HEK293 (cell line): ENCODE measurements around the gene TPSG1.
"Not testable (repeated sequence)": the region's sequence is repeated elsewhere in the genome, so short reads cannot be mapped to it uniquely, and the experiment has no call there.

Experiments used
- KLF9 ChIP-seq: fragments of 450-650 bp; formaldehyde crosslinking; IDR thresholded peaks from 2 replicates; pipeline ENCODE4 v1.5.1; 2016; ENCODE audit warnings: missing biosample characterization, missing genetic modification characterization, low read depth
- TF ChIP-seq, protein P1 (sequence below): fragments of 450-650 bp; formaldehyde crosslinking; IDR thresholded peaks from 2 replicates; pipeline ENCODE4 v1.5.1; 2016; ENCODE audit warnings: missing biosample characterization, missing genetic modification characterization

DNA sequence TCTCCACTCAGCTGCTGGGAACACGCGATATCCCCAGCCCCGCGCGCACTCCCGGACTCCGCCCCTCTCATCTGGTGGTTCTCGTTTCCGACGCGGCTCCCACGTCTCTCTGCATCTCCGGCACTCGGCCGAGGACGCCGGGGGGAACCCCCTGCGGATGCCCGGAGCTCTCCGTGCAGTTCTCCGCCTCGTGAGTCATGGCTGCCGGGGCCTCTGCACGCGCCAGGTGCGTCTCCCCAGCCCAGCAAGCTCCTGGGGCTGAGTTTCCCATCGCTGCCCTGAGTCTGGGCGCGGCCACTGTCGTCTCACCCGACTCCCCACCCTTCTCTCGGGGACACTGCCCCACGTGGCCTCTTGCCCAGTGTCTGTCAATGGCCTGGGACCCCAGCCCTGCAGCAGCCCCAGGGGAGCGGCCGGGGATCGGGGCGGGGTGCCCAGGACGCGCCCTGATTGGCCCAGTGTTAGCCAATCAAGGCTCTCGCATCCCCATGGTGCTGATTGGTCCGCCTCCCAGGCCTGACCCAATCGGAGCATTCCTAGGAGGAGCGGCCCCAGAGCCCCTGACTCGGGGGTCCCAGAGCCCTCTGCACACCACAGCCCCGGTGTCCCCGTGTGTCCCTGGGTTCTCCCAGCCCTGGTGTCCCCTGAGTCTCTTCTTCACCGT is 28.8 kb upstream of the TPSG1 start:
- TF ChIP-seq, protein P1, sequence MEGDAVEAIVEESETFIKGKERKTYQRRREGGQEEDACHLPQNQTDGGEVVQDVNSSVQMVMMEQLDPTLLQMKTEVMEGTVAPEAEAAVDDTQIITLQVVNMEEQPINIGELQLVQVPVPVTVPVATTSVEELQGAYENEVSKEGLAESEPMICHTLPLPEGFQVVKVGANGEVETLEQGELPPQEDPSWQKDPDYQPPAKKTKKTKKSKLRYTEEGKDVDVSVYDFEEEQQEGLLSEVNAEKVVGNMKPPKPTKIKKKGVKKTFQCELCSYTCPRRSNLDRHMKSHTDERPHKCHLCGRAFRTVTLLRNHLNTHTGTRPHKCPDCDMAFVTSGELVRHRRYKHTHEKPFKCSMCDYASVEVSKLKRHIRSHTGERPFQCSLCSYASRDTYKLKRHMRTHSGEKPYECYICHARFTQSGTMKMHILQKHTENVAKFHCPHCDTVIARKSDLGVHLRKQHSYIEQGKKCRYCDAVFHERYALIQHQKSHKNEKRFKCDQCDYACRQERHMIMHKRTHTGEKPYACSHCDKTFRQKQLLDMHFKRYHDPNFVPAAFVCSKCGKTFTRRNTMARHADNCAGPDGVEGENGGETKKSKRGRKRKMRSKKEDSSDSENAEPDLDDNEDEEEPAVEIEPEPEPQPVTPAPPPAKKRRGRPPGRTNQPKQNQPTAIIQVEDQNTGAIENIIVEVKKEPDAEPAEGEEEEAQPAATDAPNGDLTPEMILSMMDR, result not testable (repeated sequence)
- not testable (repeated sequence) for TF ChIP-seq KLF9
